Astrocyte of the hippocampus (primary cell): Measurements from ENCODE around the gene CACNA2D3.

Experiments
- DNase-seq: peaks from one replicate; pipeline ENCODE4 v3.0.0; 2011; ENCODE audit warnings: low read depth, low spot score

The CACNA2D3 gene

GRCh38 chr3:54843352-54843751, 721.0 kb downstream of the CACNA2D3 start:
- DNase-seq, result no peak

GRCh38 chr3:54844211-54844610, 721.9 kb downstream of the CACNA2D3 start:
- no peak for DNase-seq

- no peak for DNase-seq
These were observed 722.7 kb downstream of the CACNA2D3 start for GRCh38 chr3:54845011-54845410.

- DNase-seq, result no peak
These were observed 723.2 kb downstream of the CACNA2D3 start for GRCh38 chr3:54845551-54845950.

- DNase-seq, result no peak
These were observed 723.8 kb downstream of the CACNA2D3 start for GRCh38 chr3:54846119-54846518.

- no peak for DNase-seq
These were observed 725.0 kb downstream of the CACNA2D3 start for GRCh38 chr3:54847361-54847760.

- no peak for DNase-seq
These were observed 727.0 kb downstream of the CACNA2D3 start for GRCh38 chr3:54849360-54849759.

- no peak for DNase-seq
These were observed 728.2 kb downstream of the CACNA2D3 start for GRCh38 chr3:54850484-54851018.

- peak; percentile 89 for DNase-seq
These were observed 731.4 kb downstream of the CACNA2D3 start for GRCh38 chr3:54853573-54854404.

- DNase-seq, result no peak
These were observed 733.9 kb downstream of the CACNA2D3 start for GRCh38 chr3:54856271-54856670.

- peak; percentile 50 for DNase-seq
These were observed 735.0 kb downstream of the CACNA2D3 start for GRCh38 chr3:54857343-54857742.

GRCh38 chr3:54858093-54858785, 735.9 kb downstream of the CACNA2D3 start:
- DNase-seq, result no peak

GRCh38 chr3:54859184-54859583, 736.8 kb downstream of the CACNA2D3 start:
- DNase-seq, result peak; percentile 50

- DNase-seq, result no peak
These were observed 739.1 kb downstream of the CACNA2D3 start for GRCh38 chr3:54861248-54862067.

- DNase-seq, result no peak
These were observed 740.2 kb downstream of the CACNA2D3 start for GRCh38 chr3:54862526-54862925.

- peak; percentile 63 for DNase-seq
These were observed 741.0 kb downstream of the CACNA2D3 start for GRCh38 chr3:54863366-54863765.

GRCh38 chr3:54863786-54864185, 741.4 kb downstream of the CACNA2D3 start:
- DNase-seq, result no peak

GRCh38 chr3:54865316-54865715, 743.0 kb downstream of the CACNA2D3 start:
- no peak for DNase-seq

GRCh38 chr3:54866251-54866650, 743.9 kb downstream of the CACNA2D3 start:
- DNase-seq, result no peak

- peak; percentile 92 for DNase-seq
These were observed 748.1 kb downstream of the CACNA2D3 start for GRCh38 chr3:54870423-54870822.

- DNase-seq, result no peak
These were observed 749.5 kb downstream of the CACNA2D3 start for GRCh38 chr3:54871867-54872266.
